GM21825 (cell line): Measurements from ENCODE around the gene SHOC1.
A peak's percentile ranks its signal among the peaks of the same experiment; 100 is the strongest.
"Not testable (repeated sequence)": the region's sequence is repeated elsewhere in the genome, so short reads cannot be mapped to it uniquely, and the experiment has no call there.

Experiments used
- ATAC-seq: cut with Tn5 transposase; IDR thresholded peaks from one replicate; pipeline ENCODE4 v1.9.1; 2021; ENCODE audit warnings: mild to moderate bottlenecking, moderate library complexity; ENCODE audit not compliant: unreplicated experiment

SHOC1 gene

DNA sequence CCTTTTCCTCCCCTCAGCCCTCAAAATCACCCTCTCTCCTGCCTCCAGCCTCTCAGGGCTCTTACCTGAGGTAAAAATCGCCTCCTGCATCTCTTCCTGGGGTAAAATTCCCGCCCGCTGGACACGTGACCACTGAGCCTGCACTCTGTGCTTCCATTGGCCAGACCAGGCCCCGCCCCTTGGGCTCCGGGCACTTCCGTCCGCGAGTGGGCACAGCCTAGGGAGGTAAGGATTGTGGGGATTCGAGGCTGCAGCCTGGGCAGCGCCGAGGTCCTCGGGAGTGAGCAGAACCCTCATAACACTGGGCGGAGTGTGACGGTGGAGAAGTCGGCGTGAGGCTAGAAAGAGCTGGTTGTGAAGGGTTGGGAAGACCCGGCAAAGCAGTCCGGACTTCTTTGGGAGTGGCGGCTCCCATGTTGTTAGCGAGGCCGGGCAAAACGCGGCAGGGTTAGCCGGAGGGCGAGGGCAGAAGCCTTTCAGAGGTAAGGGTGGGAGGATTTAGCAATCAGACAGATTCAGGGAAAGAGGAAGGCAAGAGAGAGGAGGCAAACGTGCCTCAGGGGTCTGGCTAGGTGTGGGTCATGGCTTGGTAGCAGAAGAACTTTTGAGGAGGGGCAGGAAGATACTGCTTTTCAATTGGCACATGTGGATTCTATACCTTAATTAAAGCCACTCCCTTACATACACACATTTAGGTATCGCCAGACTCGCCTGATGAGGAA, at the start of gene SHOC1:
Gene SHOC1 (minus strand): TSS at position 103 of the 722 bp plus-strand sequence. CDS start 3,519 bp downstream, outside the sequence.
- ATAC-seq: no peak

DNA sequence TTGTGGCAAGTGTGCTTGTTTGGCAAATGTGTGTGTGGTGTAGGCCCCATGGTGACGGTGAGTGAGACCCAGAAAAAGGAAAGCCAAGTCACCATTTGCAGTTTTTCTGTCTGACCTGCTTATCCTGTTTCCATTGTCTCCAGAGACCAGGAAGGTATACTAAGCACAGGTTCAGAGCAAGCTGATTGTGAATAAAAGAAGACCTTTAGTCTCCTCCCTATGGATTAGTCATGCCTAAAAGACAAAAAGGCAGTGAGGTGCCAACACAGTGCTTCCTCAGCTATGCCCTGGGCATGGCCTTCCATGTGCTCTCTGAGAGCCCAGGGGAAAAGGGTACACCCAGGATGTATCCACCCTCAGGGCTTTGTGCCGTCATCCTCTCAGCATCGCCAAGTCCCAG, 49.2 kb upstream of the SHOC1 start:
- no peak for ATAC-seq

DNA sequence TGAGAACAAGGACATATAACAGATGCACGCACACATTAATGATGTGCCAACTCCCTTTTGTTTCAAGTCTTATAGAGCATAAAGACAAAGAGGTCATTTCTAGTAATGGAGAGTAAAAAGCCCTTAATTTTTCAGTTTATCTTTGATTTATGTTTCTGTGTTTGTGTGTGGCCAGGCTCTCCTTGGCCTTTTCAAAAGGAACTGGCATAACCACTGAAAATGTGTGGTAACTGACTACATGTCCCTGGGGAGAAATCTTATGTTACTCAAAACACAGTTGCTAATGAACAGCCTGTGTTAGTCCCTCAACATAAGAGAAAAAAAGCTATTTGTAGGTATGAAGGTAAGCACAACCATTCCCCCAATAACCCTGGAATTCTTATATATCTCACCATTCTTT, 47.6 kb upstream of the SHOC1 start:
- ATAC-seq: peak; percentile 61

DNA sequence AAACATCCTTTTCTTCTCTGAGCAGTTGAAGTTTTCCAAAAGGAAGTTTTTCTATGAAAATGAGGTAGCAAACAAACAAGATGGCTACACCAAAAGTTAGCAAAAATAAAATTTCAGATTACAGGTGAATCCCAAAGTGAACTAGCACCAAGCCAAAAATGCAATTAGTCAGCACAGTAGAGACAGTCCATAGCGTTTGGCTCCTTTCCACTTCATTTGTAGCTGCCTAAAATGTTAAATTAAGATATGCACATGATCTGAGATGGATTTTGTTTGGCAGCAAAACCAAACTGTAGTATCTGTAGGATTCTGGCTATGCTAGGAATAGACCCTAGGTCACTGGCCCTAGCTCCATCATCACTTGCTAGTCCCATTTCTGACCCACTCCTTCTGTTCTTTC, 45.7 kb upstream of the SHOC1 start:
- no peak for ATAC-seq

DNA sequence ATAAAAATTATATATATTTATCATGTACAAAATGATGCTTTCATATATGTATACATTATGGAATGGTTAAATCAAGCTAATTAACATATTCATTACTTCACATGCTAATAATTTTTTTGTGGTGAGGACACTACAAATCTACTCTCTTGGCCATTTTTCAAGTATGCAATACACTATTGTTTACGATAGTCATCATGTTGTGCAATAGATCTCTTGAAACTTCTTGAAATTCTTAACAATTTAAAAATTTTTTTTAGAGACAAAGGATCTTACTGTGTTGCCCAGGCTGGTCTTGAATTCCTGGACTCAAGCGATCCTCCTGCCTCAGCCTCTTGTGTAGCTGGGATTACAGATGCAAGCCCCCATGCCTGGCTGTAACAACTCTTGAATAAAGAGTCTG, 45.2 kb upstream of the SHOC1 start:
- no peak for ATAC-seq

- ATAC-seq: no peak
These were observed 44.6 kb upstream of the SHOC1 start for GRCh38 chr9:111839387-111839786.

GRCh38 chr9:111838439-111838838, 43.7 kb upstream of the SHOC1 start:
- ATAC-seq: no peak

- ATAC-seq: no peak
These were observed 41.6 kb upstream of the SHOC1 start for GRCh38 chr9:111836311-111836710.

DNA sequence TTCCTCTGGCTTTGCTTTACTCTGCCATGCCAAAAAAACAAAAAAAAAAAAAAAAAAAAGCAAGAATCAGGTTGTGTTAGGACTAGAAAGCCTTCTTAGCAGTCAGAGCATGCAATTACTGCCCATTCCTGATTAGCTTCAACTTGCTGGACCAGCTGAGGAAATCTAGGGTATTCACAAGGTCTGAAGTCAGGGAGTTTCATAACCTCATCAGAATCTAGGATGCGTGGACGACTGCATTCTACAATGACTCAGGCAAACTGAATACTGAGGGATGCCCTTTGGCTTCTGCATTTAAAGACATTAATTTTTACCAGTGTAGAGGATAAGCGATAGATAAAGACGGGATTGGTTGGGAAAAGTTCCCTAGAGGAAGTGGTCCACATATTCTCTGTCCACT, 39.2 kb upstream of the SHOC1 start:
- ATAC-seq: no peak

DNA sequence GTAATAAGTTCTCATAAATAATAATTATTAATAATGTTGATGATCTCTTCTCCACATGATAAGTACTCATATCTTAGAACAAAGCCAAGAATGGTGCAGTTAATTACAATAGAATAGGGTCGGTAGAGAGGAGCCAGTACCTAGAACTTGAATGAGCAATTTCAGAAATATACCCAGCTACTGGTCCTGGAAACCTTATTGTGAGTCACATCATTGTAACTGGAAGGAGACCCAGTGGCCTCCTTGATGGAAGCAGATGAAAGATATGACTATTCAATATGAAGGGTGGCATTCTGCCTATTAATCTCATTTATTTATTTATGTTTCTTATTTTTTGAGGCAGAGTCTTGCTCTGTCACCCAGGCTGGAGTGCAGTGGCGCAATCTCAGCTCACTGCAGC, 37.7 kb upstream of the SHOC1 start:
- no peak for ATAC-seq

GRCh38 chr9:111831371-111832108, 36.8 kb upstream of the SHOC1 start:
- ATAC-seq: no peak

- no peak for ATAC-seq
These were observed 33.5 kb upstream of the SHOC1 start for GRCh38 chr9:111828193-111828592.

GRCh38 chr9:111825468-111826145, 30.9 kb upstream of the SHOC1 start:
- ATAC-seq: no peak

DNA sequence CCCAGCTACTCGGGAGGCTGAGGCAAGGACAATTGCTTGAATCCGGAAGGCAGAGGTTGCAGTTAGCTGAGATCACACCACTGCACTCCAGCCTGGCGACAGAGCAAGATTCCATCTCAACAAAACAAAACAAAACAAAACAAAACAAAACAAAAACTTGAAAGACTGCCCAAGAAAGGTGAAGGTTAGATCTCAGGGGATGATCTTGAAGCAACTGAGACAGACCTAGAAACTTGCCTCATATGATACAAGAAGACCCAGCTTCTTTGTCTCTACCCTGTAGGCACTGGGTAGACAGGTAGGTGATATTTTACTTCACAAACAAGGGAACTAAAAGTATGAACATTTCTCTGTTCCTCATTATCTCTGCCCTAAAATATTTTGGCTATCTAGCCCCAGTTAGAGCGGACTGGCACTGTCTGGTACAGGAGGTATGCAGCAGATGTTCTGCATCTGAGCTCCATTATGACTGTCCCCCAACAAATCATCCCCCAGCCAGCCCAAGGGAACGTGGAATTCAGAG, 26.3 kb upstream of the SHOC1 start:
- ATAC-seq: no peak

- no peak for ATAC-seq
These were observed 24.6 kb upstream of the SHOC1 start for GRCh38 chr9:111819360-111819759.

- ATAC-seq: no peak
These were observed 20.7 kb upstream of the SHOC1 start for GRCh38 chr9:111815285-111816070.

GRCh38 chr9:111812337-111812736, 17.6 kb upstream of the SHOC1 start:
- no peak for ATAC-seq

DNA sequence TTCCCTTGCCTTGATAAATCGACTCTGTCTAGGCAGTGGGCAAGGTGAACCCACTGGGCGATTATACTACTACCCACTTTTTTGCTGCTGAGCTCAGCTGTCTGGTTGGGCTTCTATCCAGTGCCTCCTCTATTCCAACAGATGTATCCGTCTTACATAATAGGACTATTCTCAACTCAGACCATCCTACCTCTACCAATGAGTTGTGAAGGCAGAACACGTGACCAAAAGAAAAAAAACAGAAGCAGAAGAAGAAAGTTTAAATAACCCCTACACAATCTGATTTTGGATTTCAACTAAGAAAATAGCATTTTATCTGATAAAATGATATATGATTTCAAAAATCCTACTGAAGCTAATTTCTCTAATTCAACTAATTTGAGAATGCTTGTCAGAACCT, 16.2 kb upstream of the SHOC1 start:
- ATAC-seq: no peak

- ATAC-seq: not testable (repeated sequence)
These were observed 15.7 kb upstream of the SHOC1 start for GRCh38 chr9:111810415-111810814.

- no peak for ATAC-seq
These were observed 12.5 kb upstream of the SHOC1 start for GRCh38 chr9:111807197-111807596.

DNA sequence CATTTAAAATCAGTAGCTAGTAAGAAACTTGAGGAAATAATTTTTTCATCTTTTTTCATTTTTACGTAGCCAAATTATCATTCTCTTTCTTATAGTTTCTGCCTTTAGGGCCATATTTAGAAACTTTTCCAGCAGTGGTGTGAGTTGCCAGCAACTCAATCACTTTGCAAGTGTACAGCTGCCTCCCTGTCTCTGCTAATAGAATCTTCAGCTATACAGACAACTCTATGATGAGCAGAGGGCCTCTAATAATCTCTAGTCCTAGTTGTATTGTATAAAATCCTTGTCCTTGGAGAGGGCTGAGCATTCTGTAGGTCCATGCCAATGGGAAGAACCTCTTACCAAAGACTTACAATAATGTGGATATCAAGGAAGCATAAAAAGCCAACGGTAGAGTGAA, 11.5 kb upstream of the SHOC1 start:
- no peak for ATAC-seq
